HCT116 (cell line): ENCODE results near the gene CFAP58. TPM values are rescaled to one million over a fixed set of nuclear protein-coding genes. Genes with fewer than 3 reads are reported as not detected.

Experiments used
- ATAC-seq: fragments of 200-7000 bp; cut with Tn5 transposase; 2 replicates; pipeline ENCODE4 v1.9.1; 2020; ENCODE audit warnings: mild to moderate bottlenecking, moderate library complexity
- BruUV-seq: library from RNA; stranded (reverse); fragments of 400-500 nt; replicated peaks from 2 replicates; lab custom pipeline; 2021; lab: Mats Ljungman, UMichigan
- CTCF ChIA-PET: fragments of 300-600 bp; sonication (Branson Sonifier 250); formaldehyde crosslinking; loops from one replicate; lab custom pipeline; 2021; ENCODE audit warnings: antibody characterized with exemption; lab: Charles Lee
- POLR2A ChIA-PET: fragments of 300-600, 350-600 bp; sonication (Branson Sonifier 250); formaldehyde crosslinking; loops from one replicate; lab custom pipeline; 2021; ENCODE audit warnings: antibody characterized with exemption; lab: Charles Lee
- RAD21 ChIA-PET, 2 experiments: fragments of 300-600 bp; sonication (Branson Sonifier 250); formaldehyde crosslinking; loops; one replicate each; lab custom pipeline; 2023; ENCODE audit warnings: low total read pairs in 2 of 2; ENCODE audit not compliant: uncharacterized antibody in 2 of 2, unreplicated experiment in 2 of 2, low non-redundant PET in 1 of 2; lab: Charles Lee
- DNase-seq: peaks from one replicate; pipeline ENCODE4 v3.0.0-alpha.2; 2010; ENCODE audit warnings: low read depth, low spot score
- H2AFZ ChIP-seq: fragments of 200-600 bp; shearing (Covaris generic), sonication (generic); 2 replicates; pipeline ENCODE4 v1.6.1; 2017; ENCODE audit warnings: low read depth, mixed run types, mixed read lengths, antibody characterized with exemption, low read length; ENCODE audit not compliant: poor library complexity, severe bottlenecking
- H3K27ac ChIP-seq: 2 replicates; pipeline ENCODE4 v1.5.1; 2012; ENCODE audit warnings: low read depth, low read length
- H3K27me3 ChIP-seq: fragments of 200-600 bp; sonication (generic); 2 replicates; pipeline ENCODE4 v1.6.1; 2016; ENCODE audit warnings: mixed run types, low read length, mixed read lengths; ENCODE audit not compliant: insufficient read depth
- H3K36me3 ChIP-seq, 2 experiments: fragments of 200-500 bp in 1 of 2; fragments of 200-600 bp in 1 of 2; sonication (Bioruptor generic) in 1 of 2; sonication (generic) in 1 of 2; 2 replicates each; pipeline versions ENCODE4 v1.5.1 to v1.6.1; 2014 to 2016; ENCODE audit warnings: low read length in 2 of 2, inconsistent platforms in 1 of 2, mixed read lengths in 1 of 2, mixed run types in 1 of 2; ENCODE audit not compliant: insufficient read depth in 2 of 2, control insufficient read depth in 1 of 2
- H3K4me1 ChIP-seq, 2 experiments: fragments of 200-600 bp in 1 of 2; sonication (generic) in 1 of 2; 2 replicates each; pipeline versions ENCODE4 v1.5.1 to v1.6.1; 2012 to 2017; ENCODE audit warnings: low read length in 2 of 2, inconsistent platforms in 1 of 2, mild to moderate bottlenecking in 1 of 2, mixed read lengths in 1 of 2, mixed run types in 1 of 2, moderate library complexity in 1 of 2; ENCODE audit not compliant: insufficient read depth in 2 of 2, control insufficient read depth in 1 of 2
- H3K4me2 ChIP-seq: fragments of 200-600 bp; sonication (generic); 2 replicates; pipeline ENCODE4 v1.6.1; 2017; ENCODE audit warnings: mixed run types, low read length, mixed read lengths
- H3K4me3 ChIP-seq, 2 experiments: fragments of 200-600 bp in 1 of 2; sonication (generic) in 1 of 2; replicated peaks in 1 of 2; 2 replicates each; pipeline ENCODE4 v1.5.1; 2011 to 2016; ENCODE audit warnings: low read length in 2 of 2, control low read depth in 1 of 2, low read depth in 1 of 2, mild to moderate bottlenecking in 1 of 2, mixed read lengths in 1 of 2, mixed run types in 1 of 2
- H3K79me2 ChIP-seq: fragments of 200-600 bp; sonication (generic); 2 replicates; pipeline ENCODE4 v1.6.1; 2017; ENCODE audit warnings: mild to moderate bottlenecking, mixed run types, low read length, moderate library complexity, mixed read lengths; ENCODE audit not compliant: insufficient read depth
- H3K9ac ChIP-seq: fragments of 200-600 bp; sonication (generic); 2 replicates; pipeline ENCODE4 v1.6.1; 2016; ENCODE audit warnings: low read length, mixed read lengths
- H3K9me2 ChIP-seq: fragments of 200-600 bp; sonication (generic), shearing (Covaris generic); 2 replicates; pipeline ENCODE4 v1.6.1; 2017; ENCODE audit warnings: mixed run types, mild to moderate bottlenecking, moderate library complexity; ENCODE audit not compliant: insufficient read depth
- H3K9me3 ChIP-seq, 2 experiments: fragments of 200-500 bp in 1 of 2; fragments of 200-600 bp in 1 of 2; sonication (Bioruptor generic) in 1 of 2; sonication (generic) in 1 of 2; 2 replicates each; pipeline ENCODE4 v1.6.1; 2014 to 2017; ENCODE audit warnings: low read length in 2 of 2, mixed read lengths in 2 of 2, inconsistent platforms in 1 of 2, low read depth in 1 of 2, mild to moderate bottlenecking in 1 of 2, mixed run types in 1 of 2, moderate library complexity in 1 of 2; ENCODE audit not compliant: control insufficient read depth in 1 of 2, insufficient read depth in 1 of 2
- H4K20me1 ChIP-seq: fragments of 200-600 bp; sonication (generic), shearing (Covaris generic); 2 replicates; pipeline ENCODE4 v1.6.1; 2017; ENCODE audit warnings: mixed run types, mild to moderate bottlenecking, moderate library complexity; ENCODE audit not compliant: insufficient read depth
- CBX3 ChIP-seq: IDR thresholded peaks from 2 replicates; pipeline ENCODE4 v1.6.1; 2012; ENCODE audit warnings: low read depth
- EGR1 ChIP-seq: IDR thresholded peaks from 2 replicates; pipeline ENCODE4 v1.6.1; 2012; ENCODE audit warnings: low read depth
- ELF1 ChIP-seq: IDR thresholded peaks from 2 replicates; pipeline ENCODE4 v1.6.1; 2012; ENCODE audit warnings: low read depth, borderline replicate concordance
- EZH2 ChIP-seq: fragments of 200-600 bp; sonication (generic); IDR thresholded peaks from 2 replicates; pipeline ENCODE4 v1.6.1; 2017; ENCODE audit warnings: antibody characterized with exemption, mixed run types
- EZH2phosphoT487 ChIP-seq: fragments of 200-600 bp; IDR thresholded peaks from 2 replicates; pipeline ENCODE4 v1.6.1; 2018; ENCODE audit warnings: antibody characterized with exemption, borderline replicate concordance
- FOSL1 ChIP-seq: IDR thresholded peaks from 2 replicates; pipeline ENCODE4 v1.6.1; 2012; ENCODE audit warnings: low read depth
- JUND ChIP-seq: IDR thresholded peaks from 2 replicates; pipeline ENCODE4 v1.6.1; 2012
- POLR2A ChIP-seq: IDR thresholded peaks from 2 replicates; pipeline ENCODE4 v1.7.0; 2011; ENCODE audit warnings: borderline replicate concordance; ENCODE audit not compliant: insufficient read depth, insufficient read length; ENCODE audit errors: extremely low read depth
- POLR2AphosphoS5 ChIP-seq: IDR thresholded peaks from 2 replicates; pipeline ENCODE4 v1.6.1; 2011; ENCODE audit warnings: mild to moderate bottlenecking, low read depth, low read length, moderate library complexity
- RAD21 ChIP-seq: IDR thresholded peaks from 2 replicates; pipeline ENCODE4 v1.6.1; 2012; ENCODE audit warnings: low read depth, mild to moderate bottlenecking
- SP1 ChIP-seq: IDR thresholded peaks from 2 replicates; pipeline ENCODE4 v1.6.1; 2012; ENCODE audit warnings: low read depth
- SRF ChIP-seq: IDR thresholded peaks from 2 replicates; pipeline ENCODE4 v1.6.1; 2012; ENCODE audit warnings: low read depth
- TCF7L2 ChIP-seq: IDR thresholded peaks from 2 replicates; pipeline ENCODE4 v1.7.0; 2011; ENCODE audit warnings: borderline replicate concordance, inconsistent platforms; ENCODE audit not compliant: insufficient read depth, insufficient read length; ENCODE audit errors: extremely low read depth
- YY1 ChIP-seq: IDR thresholded peaks from 2 replicates; pipeline ENCODE4 v1.6.1; 2011; ENCODE audit warnings: low read length, low read depth, moderate library complexity, mild to moderate bottlenecking; ENCODE audit not compliant: insufficient replicate concordance; ENCODE audit errors: extremely low read depth
- ZBTB33 ChIP-seq: IDR thresholded peaks from 2 replicates; pipeline ENCODE4 v1.6.1; 2011; ENCODE audit warnings: mild to moderate bottlenecking, low read length, moderate library complexity; ENCODE audit not compliant: insufficient replicate concordance; ENCODE audit errors: extremely low read depth
- ZFX ChIP-seq: fragments of 450-650 bp; IDR thresholded peaks from 2 replicates; pipeline ENCODE4 v1.6.1; 2017
- intact Hi-C: fragments of 100-400 bp; cut with micrococcal nuclease; formaldehyde crosslinking; loops from 2 replicates; pipeline ENCODE4 v1.10.0; 2022
- total RNA-seq: library from RNA; stranded (reverse); gene quantifications from one replicate; pipeline ENCODE4 v1.2.1, GENCODE V29; 2021; ENCODE audit not compliant: unreplicated experiment
- TF ChIP-seq, protein P1 (sequence below): IDR thresholded peaks from 2 replicates; pipeline ENCODE4 v1.6.1; 2012
- TF ChIP-seq, protein P2 (sequence below), 3 experiments: fragments of 200-600 bp in 1 of 3; sonication (generic) in 1 of 3; IDR thresholded peaks in 2 of 3; conservative IDR thresholded peaks in 1 of 3; 2 replicates each; pipeline ENCODE4 v1.5.1; 2012 to 2017; ENCODE audit warnings: low read depth in 2 of 3, low read length in 2 of 3, antibody characterized with exemption in 1 of 3, borderline replicate concordance in 1 of 3, control low read depth in 1 of 3, mild to moderate bottlenecking in 1 of 3, mixed read lengths in 1 of 3, mixed run types in 1 of 3, moderate library complexity in 1 of 3; ENCODE audit not compliant: insufficient read depth in 1 of 3
- TF ChIP-seq, protein P3 (sequence below): IDR thresholded peaks from 2 replicates; pipeline ENCODE4 v1.6.1; 2012

The CFAP58 gene
- total RNA-seq, 1 experiment from 2014 or later: 0.91 TPM

DNA sequence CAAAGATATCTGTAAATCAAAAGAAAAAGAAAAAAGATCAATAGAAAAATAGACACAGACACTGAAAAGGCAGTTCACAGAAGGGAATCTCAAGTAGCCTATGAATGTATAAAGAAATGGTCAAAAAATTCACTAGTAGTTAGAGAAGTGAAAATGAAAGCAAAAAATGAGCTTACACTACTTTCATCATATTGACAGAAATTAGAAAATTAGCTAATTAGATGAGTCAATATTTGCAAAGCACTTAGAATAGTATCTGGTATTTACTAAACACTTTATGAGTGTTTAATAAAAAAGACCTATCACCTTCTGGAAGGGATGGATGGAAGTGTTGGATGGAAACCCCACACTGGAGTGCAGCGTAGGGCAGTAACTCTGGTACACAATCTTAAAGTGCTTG is 1.7 kb upstream of the CFAP58 start:
- DNase-seq: no peak

More for the DNA sequence above, 1.7 kb upstream of the CFAP58 start:
- Histone ChIP-seq H3K36me3 (no peaks in the 10 kb centered on the region), H3K27me3 (no peaks in the 10 kb centered on the region; the same call in 1 of the 2 replicates), H3K4me1 (peaks cover 7 to 33% of the 10 kb centered on the region in 2 experiments; a peak in 3 of 4 replicates), H3K9me2 (no peaks in the 10 kb centered on the region), H3K79me2 (no peaks in the 10 kb centered on the region), H4K20me1 (no peaks in the 10 kb centered on the region), H2AFZ (no peak overlapping the region), H3K9me3 (no peaks in the 10 kb centered on the region), H3K4me3 (no peak overlapping the region), H3K9ac (no peak overlapping the region), H3K27ac (no peak overlapping the region), H3K4me2 (no peak overlapping the region)
- ATAC-seq: no peak
- BruUV-seq: no TSS peak
- POLR2A ChIA-PET: interaction anchor here (1.3 to 2.0 kb wide), 3 partner anchors 45 to 83 kb away, joined by 3 to 6 read pairs (median 5); partner anchors contain the start of gene GSTO2
- intact Hi-C loops: loop anchor here (2.0 to 5.0 kb wide), 3 partner anchors 13 to 465 kb away; partner anchors contain the start of genes ITPRIP and SFR1
- RAD21 ChIA-PET: interaction anchor here (0.5 to 2.2 kb wide), 4 partner anchors 10 to 307 kb away, joined by 3 to 6 read pairs (median 6); no protein-coding TSS in a partner anchor
- CTCF ChIA-PET: interaction anchor here (1.0 to 6.5 kb wide), 10 partner anchors 9 to 271 kb away, joined by 3 to 106 read pairs (median 8); partner anchors contain the start of gene ITPRIP
- TF ChIP-seq TCF7L2: no peak
- TF ChIP-seq POLR2A: no peak
- TF ChIP-seq, protein P1, sequence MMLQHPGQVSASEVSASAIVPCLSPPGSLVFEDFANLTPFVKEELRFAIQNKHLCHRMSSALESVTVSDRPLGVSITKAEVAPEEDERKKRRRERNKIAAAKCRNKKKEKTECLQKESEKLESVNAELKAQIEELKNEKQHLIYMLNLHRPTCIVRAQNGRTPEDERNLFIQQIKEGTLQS: no peak
- no peak for TF ChIP-seq EZH2
- no peak for TF ChIP-seq CBX3
- TF ChIP-seq ELF1: no peak
- TF ChIP-seq YY1: no peak
- TF ChIP-seq SP1: no peak
- no peak for TF ChIP-seq FOSL1
- TF ChIP-seq SRF: no peak
- no peak for TF ChIP-seq JUND
- no peak for TF ChIP-seq RAD21
- no peak for TF ChIP-seq POLR2AphosphoS5
- TF ChIP-seq, protein P2, sequence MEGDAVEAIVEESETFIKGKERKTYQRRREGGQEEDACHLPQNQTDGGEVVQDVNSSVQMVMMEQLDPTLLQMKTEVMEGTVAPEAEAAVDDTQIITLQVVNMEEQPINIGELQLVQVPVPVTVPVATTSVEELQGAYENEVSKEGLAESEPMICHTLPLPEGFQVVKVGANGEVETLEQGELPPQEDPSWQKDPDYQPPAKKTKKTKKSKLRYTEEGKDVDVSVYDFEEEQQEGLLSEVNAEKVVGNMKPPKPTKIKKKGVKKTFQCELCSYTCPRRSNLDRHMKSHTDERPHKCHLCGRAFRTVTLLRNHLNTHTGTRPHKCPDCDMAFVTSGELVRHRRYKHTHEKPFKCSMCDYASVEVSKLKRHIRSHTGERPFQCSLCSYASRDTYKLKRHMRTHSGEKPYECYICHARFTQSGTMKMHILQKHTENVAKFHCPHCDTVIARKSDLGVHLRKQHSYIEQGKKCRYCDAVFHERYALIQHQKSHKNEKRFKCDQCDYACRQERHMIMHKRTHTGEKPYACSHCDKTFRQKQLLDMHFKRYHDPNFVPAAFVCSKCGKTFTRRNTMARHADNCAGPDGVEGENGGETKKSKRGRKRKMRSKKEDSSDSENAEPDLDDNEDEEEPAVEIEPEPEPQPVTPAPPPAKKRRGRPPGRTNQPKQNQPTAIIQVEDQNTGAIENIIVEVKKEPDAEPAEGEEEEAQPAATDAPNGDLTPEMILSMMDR (IDR thresholded peaks at IDR 0.05 in 2 of 3, conservative IDR thresholded peaks at IDR 0.05 in 1 of 3; ENCODE audit: borderline replicate concordance in 1 of 3, insufficient read depth in 1 of 3, low read depth in 2 of 3, low read length in 2 of 3): no peak
- TF ChIP-seq EGR1: no peak
- TF ChIP-seq ZBTB33: no peak
- TF ChIP-seq ZFX: no peak
- TF ChIP-seq EZH2phosphoT487: no peak
- TF ChIP-seq, protein P3, sequence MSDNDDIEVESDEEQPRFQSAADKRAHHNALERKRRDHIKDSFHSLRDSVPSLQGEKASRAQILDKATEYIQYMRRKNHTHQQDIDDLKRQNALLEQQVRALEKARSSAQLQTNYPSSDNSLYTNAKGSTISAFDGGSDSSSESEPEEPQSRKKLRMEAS: no peak
